ENCODE measurements around the gene TTLL6.

The TTLL6 gene

GRCh38 chr17:48757524-48757961 is 59.5 kb downstream of the TTLL6 start:
- no peak for DNase-seq

- DNase-seq = peak; percentile 39 to 49
These were observed 60.2 kb downstream of the TTLL6 start for GRCh38 chr17:48756830-48757251.

GRCh38 chr17:48755356-48755755 is 61.7 kb downstream of the TTLL6 start:
- DNase-seq = peak; percentile 67 to 70

DNA sequence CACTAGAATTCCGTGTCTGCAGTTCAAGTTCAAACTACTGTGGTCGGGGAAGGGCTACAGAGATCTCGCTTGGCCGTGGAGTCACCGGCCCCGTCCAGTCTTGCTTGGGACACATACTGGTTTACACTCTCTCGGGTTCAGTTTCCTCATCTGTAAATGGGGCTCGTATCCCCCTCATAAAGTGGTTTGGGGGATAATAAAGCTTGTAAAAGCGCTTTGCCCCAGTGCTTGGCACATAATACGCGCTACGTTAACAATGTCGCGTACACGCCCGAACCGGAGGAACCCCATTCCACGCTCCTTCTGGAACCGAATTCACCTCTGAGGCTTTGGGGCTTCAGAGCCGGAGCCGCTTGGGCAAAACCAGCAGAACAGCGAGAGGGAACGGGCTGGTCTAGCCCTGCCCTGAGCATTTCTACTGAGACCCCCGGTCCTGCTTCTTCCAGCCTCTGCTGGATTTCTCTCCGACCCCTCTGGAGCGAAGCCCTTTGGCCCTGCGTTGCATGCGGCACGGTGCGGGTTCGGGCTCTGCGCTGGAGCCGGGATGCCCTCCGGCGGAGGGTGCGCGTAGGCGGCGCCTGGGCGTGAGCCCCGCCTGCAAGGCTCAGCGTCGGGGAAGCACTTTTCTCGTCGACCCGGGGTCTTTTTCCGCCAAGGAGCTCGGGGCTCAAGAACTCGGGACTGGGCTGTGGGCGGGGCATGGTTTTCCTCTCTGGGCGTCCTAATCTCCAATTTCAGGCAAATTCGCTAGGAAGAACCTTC is 62.3 kb downstream of the TTLL6 start:
- no peak for DNase-seq

DNA sequence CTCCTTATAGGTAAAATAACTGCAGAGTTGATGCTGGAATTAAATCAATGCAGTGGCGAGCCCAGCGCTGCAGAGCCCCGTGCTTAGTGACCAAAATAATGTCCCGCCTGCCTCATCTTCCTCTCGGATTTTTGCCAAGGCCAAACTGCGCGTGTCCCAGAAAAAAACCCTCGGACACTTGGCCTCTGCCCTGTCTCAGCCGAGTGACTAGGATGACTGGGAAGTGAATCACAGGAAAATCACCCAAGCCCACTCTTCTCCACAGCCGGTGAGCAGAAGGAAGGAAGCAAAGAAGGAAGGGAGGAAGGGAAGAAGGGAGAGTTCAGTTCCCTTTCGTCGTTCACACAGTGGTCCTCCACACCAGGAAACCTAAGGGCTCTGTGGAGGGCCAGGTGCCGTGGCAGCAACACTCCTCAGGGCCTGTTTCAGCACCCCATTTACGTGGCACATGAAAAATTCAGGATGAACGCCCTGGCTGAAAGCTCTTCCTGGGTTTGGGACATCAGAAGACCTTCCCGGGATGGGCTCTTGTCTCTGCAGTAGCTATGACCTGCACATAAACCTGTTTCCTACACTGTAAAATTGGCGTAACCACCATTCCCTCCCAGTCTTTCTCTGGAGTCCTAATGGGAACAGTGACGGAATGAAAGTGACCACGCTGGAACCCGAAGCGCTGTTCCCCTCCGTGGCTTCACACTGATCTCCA is 63.1 kb downstream of the TTLL6 start:
- no peak for DNase-seq

DNA sequence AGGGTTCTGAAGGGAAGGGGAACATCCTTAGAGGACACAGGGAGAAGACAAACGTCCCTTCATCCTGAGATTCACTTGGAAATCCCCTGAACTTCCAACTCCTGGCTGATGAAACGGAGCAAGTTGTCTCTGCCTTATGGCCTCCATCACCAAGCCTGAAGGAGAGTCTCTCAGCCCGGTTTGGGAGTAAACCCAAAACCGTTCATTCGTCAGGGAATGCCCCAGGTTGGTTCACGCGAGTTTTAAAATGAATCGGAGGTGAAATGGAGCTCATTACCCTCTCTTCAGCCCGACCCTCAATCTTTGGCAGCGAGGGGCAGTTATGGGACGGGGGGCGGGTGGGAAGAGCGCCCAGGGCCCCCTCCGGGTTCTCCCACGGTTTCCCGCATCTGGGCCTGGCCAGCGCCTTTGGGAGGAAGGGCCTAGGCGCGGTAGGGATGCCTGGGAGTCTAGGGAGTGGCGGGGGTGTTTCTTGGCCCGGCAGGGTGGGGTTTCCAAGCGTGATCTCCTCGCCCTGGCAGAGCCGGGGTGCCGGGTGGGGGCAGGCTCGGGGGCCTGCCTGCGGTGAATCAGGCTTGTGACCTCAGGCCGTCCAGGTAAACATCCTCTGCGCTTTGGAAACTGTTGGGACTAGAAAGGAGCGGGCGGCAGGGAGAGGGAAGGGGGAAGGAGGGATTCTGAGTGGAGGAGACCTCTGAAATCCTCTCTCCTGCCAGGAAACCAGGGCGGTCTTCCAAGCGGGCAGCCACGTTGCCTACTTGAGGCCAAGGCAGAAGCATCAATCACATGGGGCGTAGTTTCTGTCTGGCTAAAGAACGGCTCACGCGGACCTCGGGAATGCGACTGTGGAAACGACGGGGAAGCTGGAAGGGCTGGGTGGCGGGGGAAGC is 64.4 kb downstream of the TTLL6 start:
- DNase-seq = no peak

- DNase-seq = no peak
These were observed 65.2 kb downstream of the TTLL6 start for GRCh38 chr17:48751733-48752398.

- DNase-seq = no peak
These were observed 65.9 kb downstream of the TTLL6 start for GRCh38 chr17:48751172-48751571.

DNA sequence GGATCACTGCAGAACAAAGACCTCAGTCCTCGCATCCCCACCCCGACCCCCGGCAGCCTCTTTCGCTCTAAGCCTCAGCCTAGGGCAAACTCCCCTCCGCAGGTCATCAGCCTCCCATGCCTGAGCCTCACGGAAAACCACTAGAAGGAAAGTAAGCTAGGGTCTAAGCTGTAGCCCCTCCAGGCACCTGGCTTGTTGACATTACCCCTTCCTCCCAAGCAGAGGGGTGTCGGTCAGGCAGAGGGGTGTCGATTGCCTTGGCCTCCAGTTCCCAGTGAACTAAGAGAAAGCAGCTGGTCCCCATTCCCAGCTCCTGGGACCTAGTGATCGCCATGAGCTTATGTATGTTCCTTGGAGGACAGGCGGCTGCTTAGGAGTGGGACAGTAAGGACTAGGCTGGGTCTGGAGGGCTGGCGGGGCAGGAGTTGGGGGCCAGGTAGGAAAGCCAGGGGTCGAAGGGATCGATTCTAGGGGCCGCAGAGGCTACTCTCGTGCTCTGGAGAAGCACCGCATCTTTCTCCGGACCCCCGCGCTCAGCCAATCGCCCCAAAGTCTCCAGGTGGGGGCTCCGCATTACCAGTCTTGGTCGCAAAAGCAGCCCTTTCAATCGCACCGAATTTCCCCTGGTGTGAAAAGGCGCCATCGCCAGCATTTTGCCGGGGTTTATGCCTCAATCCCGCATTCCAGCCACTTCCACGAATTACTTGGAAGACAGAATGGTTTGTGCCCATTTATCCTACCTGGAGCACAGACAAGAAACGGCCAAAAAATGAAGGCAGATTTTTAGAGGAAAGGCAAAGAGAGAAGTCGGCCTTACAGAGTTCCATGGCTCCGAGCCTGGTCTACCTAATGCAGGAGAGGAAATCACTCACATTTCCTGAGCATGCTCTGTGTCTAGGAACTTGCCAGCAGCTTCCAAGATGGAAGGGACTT is 67.1 kb downstream of the TTLL6 start:
- no peak for DNase-seq

GRCh38 chr17:48748718-48749566 is 68.1 kb downstream of the TTLL6 start:
- no peak for DNase-seq

DNA sequence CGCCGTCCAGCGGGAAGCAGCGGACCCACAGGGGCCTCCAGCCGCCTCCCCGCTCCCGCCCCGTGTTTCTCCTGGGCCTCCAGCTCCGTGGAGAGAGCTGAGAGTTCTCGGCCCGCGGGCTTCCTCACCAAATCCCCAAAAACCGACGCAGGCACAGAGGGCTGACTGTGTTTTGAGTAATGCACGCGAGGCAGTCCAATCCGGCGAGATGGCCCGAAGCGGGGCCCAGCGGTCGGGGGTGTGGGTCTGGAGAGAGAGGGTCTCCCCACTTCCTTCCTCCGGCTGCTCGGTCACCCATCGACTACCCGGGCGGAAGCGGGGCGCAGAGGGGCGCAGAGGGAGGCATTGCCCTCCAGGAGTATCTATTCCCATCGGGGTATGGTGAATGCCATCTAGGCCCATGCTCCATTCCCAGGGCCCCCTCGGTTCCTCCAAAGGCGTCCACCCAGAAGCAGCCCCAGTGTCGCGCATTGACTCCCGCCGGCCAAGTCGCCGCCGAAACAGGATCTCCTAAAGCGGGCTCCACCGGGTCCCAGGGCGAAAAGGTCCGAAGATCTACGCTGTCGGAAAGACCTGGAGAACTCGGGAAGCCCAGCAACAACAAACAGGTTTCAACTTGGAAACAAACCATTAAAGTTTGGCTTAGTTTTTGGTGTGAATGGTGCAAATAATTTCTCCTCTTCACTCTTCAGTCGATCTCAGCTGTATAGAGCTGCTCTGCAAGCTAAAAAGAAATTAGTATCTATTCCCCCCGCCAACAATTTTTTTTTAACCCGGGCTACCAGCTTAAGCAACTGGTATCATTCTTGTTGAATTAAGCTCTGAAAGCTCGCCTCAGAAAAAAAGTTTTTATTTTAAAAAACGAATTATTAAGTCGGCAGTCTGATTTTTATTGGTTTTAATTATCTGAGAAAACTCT is 69.3 kb downstream of the TTLL6 start:
- no peak for DNase-seq

DNA sequence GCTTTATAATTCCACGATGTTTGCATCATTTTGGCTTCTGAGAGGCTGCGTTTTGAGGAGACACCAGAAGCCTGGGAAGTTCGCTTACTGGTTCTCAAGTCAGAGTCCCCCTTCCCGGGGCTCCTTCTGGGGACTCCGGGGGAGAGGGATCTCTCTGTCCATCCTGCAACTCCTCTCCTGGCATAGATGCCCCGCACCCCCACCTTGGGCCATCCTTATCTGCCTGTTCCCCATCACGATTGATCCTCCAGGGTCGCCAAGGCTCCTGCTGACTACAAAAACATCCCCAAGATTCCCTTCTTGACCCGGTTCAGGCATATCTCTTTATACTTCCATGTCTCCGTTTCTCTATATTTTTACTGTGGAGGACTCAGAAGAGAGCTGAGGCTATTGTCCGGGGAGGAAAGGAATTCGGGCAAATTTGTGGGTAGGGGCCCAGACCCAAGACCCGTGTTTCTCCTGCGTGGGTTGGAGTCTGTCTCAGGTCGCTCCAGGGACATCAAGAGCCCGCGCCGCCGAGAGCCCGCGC is 70.0 kb downstream of the TTLL6 start:
- no peak for DNase-seq

DNA sequence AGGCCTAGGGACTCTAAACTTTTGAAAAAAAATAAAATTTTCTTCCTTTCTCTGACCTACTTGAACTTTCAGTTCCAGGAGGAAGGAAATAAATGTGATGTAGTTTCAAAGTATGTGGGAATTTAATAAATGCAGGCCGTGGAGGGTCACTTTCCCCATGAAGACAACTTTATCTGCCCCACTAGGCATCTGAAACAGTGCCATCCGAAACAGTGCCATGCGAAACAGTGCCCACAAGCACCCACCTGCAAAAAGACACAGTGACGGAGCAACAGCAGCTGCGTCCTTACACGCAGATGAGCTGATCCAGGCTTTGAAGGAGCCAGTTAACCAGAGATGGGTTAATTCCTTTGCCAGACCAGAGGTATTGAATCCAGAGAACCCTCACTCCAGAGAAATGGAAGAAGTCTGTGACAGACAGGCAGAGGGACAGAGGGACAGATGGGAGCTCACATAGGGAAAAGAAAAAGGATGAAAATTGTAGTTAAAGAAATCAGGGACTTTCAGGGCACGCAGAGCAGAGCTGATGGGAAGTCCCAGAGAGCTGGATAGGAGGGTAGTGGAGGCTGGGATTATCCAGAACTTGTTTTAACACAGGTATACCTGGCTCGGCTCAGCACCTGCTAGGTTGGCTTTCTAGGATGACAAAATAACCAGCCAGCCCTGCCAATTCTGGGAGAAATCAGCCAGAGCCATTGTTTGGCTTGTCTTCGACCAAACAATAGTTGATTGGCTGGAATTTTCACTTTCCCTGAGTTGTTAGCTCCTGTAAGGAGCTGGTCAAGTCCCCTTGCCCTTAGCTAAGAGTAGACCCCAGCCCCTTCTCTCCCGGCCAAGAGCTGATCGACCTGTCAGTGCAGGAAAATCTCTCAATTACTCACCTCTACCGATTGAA is 71.4 kb downstream of the TTLL6 start:
- no peak for DNase-seq

DNA sequence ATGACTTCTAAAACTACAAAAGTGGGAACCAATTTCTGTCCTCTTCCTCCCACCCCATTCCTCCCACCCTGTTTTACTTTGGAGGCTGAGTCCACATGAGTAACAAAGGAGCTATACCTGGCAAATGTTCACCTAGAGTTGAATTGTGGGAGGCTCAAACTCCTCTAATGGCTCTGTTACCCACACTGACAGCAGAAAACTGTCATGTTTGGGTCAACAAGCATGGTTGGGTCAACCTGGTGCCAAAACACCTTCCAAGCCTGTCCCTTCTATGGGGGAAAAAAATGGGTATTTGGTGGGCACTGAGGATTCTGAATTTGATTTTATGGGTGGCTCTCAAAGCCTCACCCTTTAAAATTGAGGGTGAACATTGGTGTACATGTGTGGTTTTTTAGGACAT is 76.5 kb downstream of the TTLL6 start:
- DNase-seq = no peak

GRCh38 chr17:48738803-48739526 is 78.1 kb downstream of the TTLL6 start:
- DNase-seq = no peak

DNA sequence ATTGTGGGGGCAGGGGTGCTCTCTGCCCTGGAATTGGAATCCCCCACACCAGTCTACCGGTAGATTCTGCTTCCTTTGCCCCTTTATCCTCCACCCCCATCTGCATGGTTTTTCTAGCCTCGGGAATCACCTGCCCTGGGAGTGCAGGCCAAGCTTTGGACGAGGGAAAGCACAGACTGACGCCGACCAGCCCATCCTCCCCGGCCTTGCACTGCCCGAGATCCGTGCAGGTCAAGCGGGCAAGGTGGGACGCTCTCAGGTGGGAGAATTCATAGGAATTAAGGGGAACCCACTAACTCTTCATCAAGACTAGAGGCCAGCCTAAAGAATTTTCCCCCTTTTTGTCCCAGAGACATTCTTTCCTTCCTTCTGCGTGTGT is 78.6 kb downstream of the TTLL6 start:
- no peak for DNase-seq

- no peak for DNase-seq
These were observed 79.5 kb downstream of the TTLL6 start for GRCh38 chr17:48737330-48738043.

Data from inflammatory macrophage treated with lipopolysaccharide for 1 hour (primary cell).